Tibial nerve (tissue), 4 donors: ENCODE measurements around the gene ZDHHC1. TPM values are rescaled to one million over a fixed set of nuclear protein-coding genes. Genes with fewer than 3 reads are reported as not detected.

Source experiments
- DNase-seq, 2 donors: peaks; one replicate each; pipeline ENCODE4 v3.0.0-alpha.2; 2019; ENCODE audit warnings: low spot score in 2 of 2
- H3K27ac ChIP-seq, 4 donors: fragments of 200-600 bp; sonication (generic) in 3 of 4; one replicate each; pipeline ENCODE4 v1.5.1; 2017 to 2019; ENCODE audit warnings: mild to moderate bottlenecking in 1 of 4
- H3K27me3 ChIP-seq, 2 donors: fragments of 200-600 bp; sonication (generic) in 1 of 2; one replicate each; pipeline versions ENCODE4 v1.5.1 to v1.6.0; 2017 to 2019
- H3K36me3 ChIP-seq, 3 donors: fragments of 200-600 bp; sonication (generic); one replicate each; pipeline ENCODE4 v1.5.1; 2018 to 2019
- H3K4me1 ChIP-seq, 4 donors: fragments of 200-600 bp; sonication (generic) in 3 of 4; one replicate each; pipeline ENCODE4 v1.5.1; 2017 to 2019
- H3K4me3 ChIP-seq, 4 donors: fragments of 200-600 bp; sonication (generic) in 3 of 4; one replicate each; pipeline ENCODE4 v1.5.1; 2017 to 2019; ENCODE audit warnings: mild to moderate bottlenecking in 1 of 4, moderate library complexity in 1 of 4
- H3K9me3 ChIP-seq, 4 donors: fragments of 200-600 bp; sonication (generic) in 3 of 4; one replicate each; pipeline ENCODE4 v1.5.1; 2017 to 2019
- CTCF ChIP-seq, 5 experiments: fragments of 200-600 bp in 3 of 5; fragments of 450-650 bp in 2 of 5; sonication (generic) in 3 of 5; IDR thresholded peaks; one replicate each; pipeline ENCODE4 v1.5.1; 2016 to 2019; ENCODE audit warnings: antibody characterized with exemption in 5 of 5, mild to moderate bottlenecking in 3 of 5, moderate library complexity in 2 of 5
- EP300 ChIP-seq, 2 donors: sonication (generic); formaldehyde crosslinking; IDR thresholded peaks; one replicate each; pipeline ENCODE4 v1.6.1; 2017; ENCODE audit warnings: antibody characterized with exemption in 2 of 2, mild to moderate bottlenecking in 1 of 2
- POLR2A ChIP-seq, 2 donors: fragments of 450-650 bp; IDR thresholded peaks; one replicate each; pipeline ENCODE4 v1.6.1; 2017; ENCODE audit warnings: antibody characterized with exemption in 2 of 2, mild to moderate bottlenecking in 2 of 2, moderate library complexity in 2 of 2
- WGBS, 2 donors: methylation state at CpG; one replicate each; pipeline ENCODE4 v1.1.5; 2018; 5-methylcytosine and 5-hydroxymethylcytosine counted together
- total RNA-seq, 4 donors: library from RNA; depleted of rRNA; stranded (reverse); fragments of >200 nt; gene quantifications; one replicate each; pipeline ENCODE4 v1.1.0, GENCODE V29; 2016

Gene ZDHHC1
- total RNA-seq, 4 donors from 2014 or later, result 24.3 to 46.2 (median 32.8) TPM

GRCh38 chr16:67445913-67446907, 29.9 kb upstream of the ZDHHC1 start:
- no peaks in the 10 kb centered on the region for H3K27me3 ChIP-seq
- no peak overlapping the region for H3K4me3 ChIP-seq
- DNase-seq, result no peak
- 39 to 60% methylated on average over 9 to 12 of the region's 12 CpGs for whole genome bisulfite sequencing, 2 donors
- peaks cover 0 to 84% (median 48%) of the 10 kb centered on the region in 4 donors for H3K4me1 ChIP-seq
- TF ChIP-seq POLR2A (IDR thresholded peaks at IDR 0.05) (no peak), EP300 (IDR thresholded peaks at IDR 0.05) (no peak), CTCF (IDR thresholded peaks at IDR 0.05) (no peak)
- H3K36me3 ChIP-seq, result peaks cover 0 to 34% (median 3%) of the 10 kb centered on the region in 3 donors
- H3K9me3 ChIP-seq, result no peaks in the 10 kb centered on the region
- peak overlapping the region in 3 of 4 donors; percentile 13 to 70 (median 50) for H3K27ac ChIP-seq

- no peaks in the 10 kb centered on the region for H3K9me3 ChIP-seq
- no peak for DNase-seq
- no peak overlapping the region for H3K4me3 ChIP-seq
- peak overlapping the region in 3 of 4 donors; percentile 13 to 70 (median 50) for H3K27ac ChIP-seq
- peaks cover 0 to 33% (median 3%) of the 10 kb centered on the region in 3 donors for H3K36me3 ChIP-seq
- H3K27me3 ChIP-seq, result no peaks in the 10 kb centered on the region
- peaks cover 0 to 77% (median 45%) of the 10 kb centered on the region in 4 donors for H3K4me1 ChIP-seq
- TF ChIP-seq CTCF (IDR thresholded peaks at IDR 0.05) (no peak), POLR2A (IDR thresholded peaks at IDR 0.05) (no peak), EP300 (IDR thresholded peaks at IDR 0.05) (no peak)
- 51 to 54% methylated on average over 3 of the region's 3 CpGs for WGBS, 2 donors
Measured at GRCh38 chr16:67445441-67445912, 29.2 kb upstream of the ZDHHC1 start.

- peaks cover 0 to 73% (median 44%) of the 10 kb centered on the region in 4 donors for H3K4me1 ChIP-seq
- H3K9me3 ChIP-seq, result no peaks in the 10 kb centered on the region
- peaks cover 0 to 37% (median 3%) of the 10 kb centered on the region in 3 donors for H3K36me3 ChIP-seq
- H3K27me3 ChIP-seq, result no peaks in the 10 kb centered on the region
- peak overlapping the region in 2 of 4 donors; percentile 50 to 70 for H3K27ac ChIP-seq
- WGBS, 2 donors, result 81 to 89% methylated on average over 7 of the region's 7 CpGs
- TF ChIP-seq CTCF (IDR thresholded peaks at IDR 0.05) (no peak), POLR2A (IDR thresholded peaks at IDR 0.05) (no peak), EP300 (IDR thresholded peaks at IDR 0.05) (no peak)
- no peak for DNase-seq
- H3K4me3 ChIP-seq, result no peak overlapping the region
Measured at GRCh38 chr16:67445126-67445426, 28.8 kb upstream of the ZDHHC1 start.

- no peaks in the 10 kb centered on the region for H3K27me3 ChIP-seq
- H3K9me3 ChIP-seq, result no peaks in the 10 kb centered on the region
- H3K4me1 ChIP-seq, result peaks cover 0 to 67% (median 41%) of the 10 kb centered on the region in 4 donors
- peak overlapping the region in 3 of 4 donors; percentile 29 to 72 (median 71) for H3K27ac ChIP-seq
- DNase-seq, result no peak
- 76 to 77% methylated on average over 20 to 21 of the region's 22 CpGs for WGBS, 2 donors
- peaks cover 0 to 43% (median 3%) of the 10 kb centered on the region in 3 donors for H3K36me3 ChIP-seq
- no peak overlapping the region for H3K4me3 ChIP-seq
- TF ChIP-seq POLR2A (IDR thresholded peaks at IDR 0.05) (no peak), CTCF (IDR thresholded peaks at IDR 0.05) (no peak), EP300 (IDR thresholded peaks at IDR 0.05) (no peak)
Measured at GRCh38 chr16:67444259-67445125, 28.2 kb upstream of the ZDHHC1 start.
